ENCODE results near the gene FOXF2.
A peak's percentile ranks its signal among the peaks of the same experiment; 100 is the strongest.

The FOXF2 gene

GRCh38 chr6:1415416-1416063, 26.2 kb downstream of the FOXF2 start:
- no peak for DNase-seq

- DNase-seq: no peak
Measured at GRCh38 chr6:1416191-1416760, 26.9 kb downstream of the FOXF2 start.

- DNase-seq: no peak
Measured at GRCh38 chr6:1416820-1417219, 27.4 kb downstream of the FOXF2 start.

GRCh38 chr6:1417718-1418117, 28.3 kb downstream of the FOXF2 start:
- DNase-seq: no peak

- no peak for DNase-seq
Measured at GRCh38 chr6:1418471-1419191, 29.3 kb downstream of the FOXF2 start.

GRCh38 chr6:1420382-1420781, 31.0 kb downstream of the FOXF2 start:
- no peak for DNase-seq

GRCh38 chr6:1422290-1422689, 32.9 kb downstream of the FOXF2 start:
- no peak for DNase-seq

GRCh38 chr6:1423578-1423977, 34.2 kb downstream of the FOXF2 start:
- DNase-seq: no peak

GRCh38 chr6:1424306-1424927, 35.0 kb downstream of the FOXF2 start:
- DNase-seq: no peak

- DNase-seq: no peak
Measured at GRCh38 chr6:1426416-1426815, 37.0 kb downstream of the FOXF2 start.

- no peak for DNase-seq
Measured at GRCh38 chr6:1435806-1436205, 46.4 kb downstream of the FOXF2 start.

GRCh38 chr6:1436334-1437306, 47.2 kb downstream of the FOXF2 start:
- peak in 1 of 2 donors; percentile 54 for DNase-seq

- no peak for DNase-seq
Measured at GRCh38 chr6:1437553-1438406, 48.4 kb downstream of the FOXF2 start.

GRCh38 chr6:1438471-1438881, 49.1 kb downstream of the FOXF2 start:
- DNase-seq: no peak

GRCh38 chr6:1439349-1439748, 50.0 kb downstream of the FOXF2 start:
- DNase-seq: no peak

GRCh38 chr6:1442929-1443328, 53.6 kb downstream of the FOXF2 start:
- DNase-seq: no peak

All from CD4-positive, alpha-beta T cell treated with Interleukin-1 beta for 1 hour (primary cell).